H1 (cell line): ENCODE data around the gene GABPA. TPM values are rescaled to one million over a fixed set of nuclear protein-coding genes. Genes with fewer than 3 reads are reported as not detected.

Source experiments
- CHD2 ChIP-seq: IDR thresholded peaks from 2 replicates; pipeline ENCODE4 v1.6.1; 2012; ENCODE audit warnings: low read length, improper control_type of control experiment
- JUND ChIP-seq: IDR thresholded peaks from 2 replicates; pipeline ENCODE4 v1.6.1; 2011; ENCODE audit warnings: mild to moderate bottlenecking, improper control_type of control experiment, low read length
- SUZ12 ChIP-seq: fragments of 200-600 bp; sonication (generic); IDR thresholded peaks from 2 replicates; pipeline ENCODE4 v1.6.1; 2012; ENCODE audit warnings: mild to moderate bottlenecking, inconsistent platforms, low read length, moderate library complexity, mixed read lengths
- polyA plus RNA-seq, 7 experiments: library from polyadenylated mRNA; depleted of rRNA in 3 of 7; stranded (reverse) in 5 of 7; unstranded in 2 of 7; fragments of >200 nt in 5 of 7; fragments of 200-250 nt in 2 of 7; gene quantifications; 1 replicate in 5 of 7; 2 replicates in 1 of 7; 4 replicates in 1 of 7; pipeline versions ENCODE4 v1.2.1 to v1.2.3, GENCODE V29; 2011 to 2013; ENCODE audit warnings: missing spikeins in 2 of 7, mixed read lengths in 2 of 7
- total RNA-seq: library from RNA; stranded (reverse); fragmentation: NEBNext Ultra II Directional; extraction: Animal tissue kit (Norgen Biotek cat#: 25700); gene quantifications from 2 replicates; pipeline ENCODE4 v1.2.1, GENCODE V29; 2021
- TF ChIP-seq, protein P1 (sequence below): IDR thresholded peaks from 2 replicates; pipeline ENCODE4 v1.6.1; 2012; ENCODE audit warnings: inconsistent platforms

The GABPA gene
- total and polyA plus RNA-seq, 2 of the 8 experiments (the other 6 are each of a cell fraction or from before 2014, with no cell fraction given), result 5.2 to 22.2 TPM

DNA sequence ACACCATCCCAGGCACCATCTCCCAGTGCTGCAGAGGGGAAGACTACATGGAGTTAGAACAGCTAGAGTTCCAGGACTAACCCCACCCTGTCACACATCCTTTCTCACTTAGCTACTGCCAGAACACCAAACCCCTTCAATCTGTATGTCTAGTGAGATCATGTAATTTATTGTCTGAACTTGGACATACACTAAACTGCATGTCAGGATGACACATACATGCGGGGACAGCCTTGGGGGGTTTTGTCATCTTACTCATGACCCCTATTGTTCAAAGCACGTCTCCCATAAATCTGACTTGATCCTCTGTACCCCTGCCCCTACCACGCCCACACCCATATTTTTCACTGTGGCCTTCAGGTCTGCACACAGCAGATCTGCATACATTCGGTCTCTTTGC, 71.3 kb downstream of the GABPA start (continued):
- no peak for TF ChIP-seq CHD2
- no peak for TF ChIP-seq SUZ12
- TF ChIP-seq, protein P1, sequence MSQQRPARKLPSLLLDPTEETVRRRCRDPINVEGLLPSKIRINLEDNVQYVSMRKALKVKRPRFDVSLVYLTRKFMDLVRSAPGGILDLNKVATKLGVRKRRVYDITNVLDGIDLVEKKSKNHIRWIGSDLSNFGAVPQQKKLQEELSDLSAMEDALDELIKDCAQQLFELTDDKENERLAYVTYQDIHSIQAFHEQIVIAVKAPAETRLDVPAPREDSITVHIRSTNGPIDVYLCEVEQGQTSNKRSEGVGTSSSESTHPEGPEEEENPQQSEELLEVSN, result no peak
- no peak for TF ChIP-seq JUND
- TF ChIP-seq, all 59 proteins: peak for 0
